ENCODE results near the gene HIBADH. TPM values are rescaled to one million over a fixed set of nuclear protein-coding genes. Genes with fewer than 3 reads are reported as not detected.

Gene HIBADH
- total RNA-seq, 4 donors from 2014 or later, result 18.0 to 74.8 (median 41.2) TPM

DNA sequence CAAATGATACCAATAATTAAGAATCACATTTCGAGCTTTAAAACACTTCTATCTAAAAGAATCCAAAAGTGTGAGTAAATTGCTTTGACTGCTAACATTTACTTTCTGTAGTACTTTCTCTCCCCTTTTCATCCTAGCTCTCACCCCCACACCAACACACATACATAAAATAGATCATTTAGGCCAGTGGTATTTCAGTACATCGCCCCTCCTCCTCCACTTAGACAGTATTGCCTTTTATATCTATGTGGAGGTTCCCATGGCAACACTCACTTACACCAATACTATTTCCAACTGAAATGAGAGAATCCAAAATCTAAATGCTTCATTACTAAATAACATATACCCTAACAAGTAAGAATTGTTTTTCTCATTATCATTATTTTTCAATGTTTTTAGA lies 58.9 kb downstream of the HIBADH start:
- Histone ChIP-seq H3K36me3 (no peaks in the 10 kb centered on the region), H3K27me3 (no peaks in the 10 kb centered on the region), H3K27ac (no peak overlapping the region), H3K9me3 (no peaks in the 10 kb centered on the region), H3K4me3 (no peak overlapping the region), H3K4me1 (peaks cover 0 to 17% (median 9%) of the 10 kb centered on the region in 4 donors)
- TF ChIP-seq POLR2AphosphoS5 (IDR thresholded peaks at IDR 0.05) (no peak), EP300 (IDR thresholded peaks at IDR 0.05; ENCODE audit: low read depth) (no peak), POLR2A (IDR thresholded peaks at IDR 0.05) (no peak)
- TF ChIP-seq, protein P1, sequence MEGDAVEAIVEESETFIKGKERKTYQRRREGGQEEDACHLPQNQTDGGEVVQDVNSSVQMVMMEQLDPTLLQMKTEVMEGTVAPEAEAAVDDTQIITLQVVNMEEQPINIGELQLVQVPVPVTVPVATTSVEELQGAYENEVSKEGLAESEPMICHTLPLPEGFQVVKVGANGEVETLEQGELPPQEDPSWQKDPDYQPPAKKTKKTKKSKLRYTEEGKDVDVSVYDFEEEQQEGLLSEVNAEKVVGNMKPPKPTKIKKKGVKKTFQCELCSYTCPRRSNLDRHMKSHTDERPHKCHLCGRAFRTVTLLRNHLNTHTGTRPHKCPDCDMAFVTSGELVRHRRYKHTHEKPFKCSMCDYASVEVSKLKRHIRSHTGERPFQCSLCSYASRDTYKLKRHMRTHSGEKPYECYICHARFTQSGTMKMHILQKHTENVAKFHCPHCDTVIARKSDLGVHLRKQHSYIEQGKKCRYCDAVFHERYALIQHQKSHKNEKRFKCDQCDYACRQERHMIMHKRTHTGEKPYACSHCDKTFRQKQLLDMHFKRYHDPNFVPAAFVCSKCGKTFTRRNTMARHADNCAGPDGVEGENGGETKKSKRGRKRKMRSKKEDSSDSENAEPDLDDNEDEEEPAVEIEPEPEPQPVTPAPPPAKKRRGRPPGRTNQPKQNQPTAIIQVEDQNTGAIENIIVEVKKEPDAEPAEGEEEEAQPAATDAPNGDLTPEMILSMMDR (IDR thresholded peaks at IDR 0.05), result no peak
- DNase-seq, result no peak
- intact Hi-C loops (cut with DNase I; ENCODE audit: low total_unique reads) (no loop called here), in situ Hi-C loops (cut with MboI; ENCODE audit: low pct_ligation_motif_present in 1 of 4, low pct_unique_long_range_greater_than_20kb in 1 of 4, low sequenced_read_pairs in 3 of 4) (no loop called here)
- WGBS, 2 donors (ENCODE audit: low coverage in 1 of 2), result 93 to 96% methylated on average over 2 of the region's 2 CpGs

DNA sequence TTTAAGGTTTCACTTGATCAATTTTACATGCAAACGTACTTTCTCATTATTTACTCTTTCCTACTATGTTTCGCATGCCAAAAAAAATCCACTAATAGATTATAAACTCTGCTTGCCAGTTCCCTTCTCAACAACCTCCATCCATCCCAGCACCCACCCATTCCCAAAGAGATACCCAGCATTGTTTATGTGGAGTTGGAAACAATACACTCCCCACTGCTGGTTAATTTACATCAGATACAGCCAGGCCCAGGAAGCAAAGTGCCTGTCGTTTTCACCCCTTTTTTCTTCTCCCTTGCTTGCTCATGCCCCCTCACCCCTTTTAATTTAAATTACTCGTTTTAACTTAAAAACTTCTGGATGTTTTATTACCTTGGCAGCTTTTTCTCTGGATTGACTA lies 59.9 kb downstream of the HIBADH start:
- Histone ChIP-seq H3K9me3 (no peaks in the 10 kb centered on the region), H3K27me3 (no peaks in the 10 kb centered on the region), H3K4me3 (no peak overlapping the region), H3K27ac (no peak overlapping the region), H3K36me3 (no peaks in the 10 kb centered on the region), H3K4me1 (peaks cover 0 to 16% (median 9%) of the 10 kb centered on the region in 4 donors)
- DNase-seq, result no peak
- in situ Hi-C loops (cut with MboI; ENCODE audit: low pct_ligation_motif_present in 1 of 4, low pct_unique_long_range_greater_than_20kb in 1 of 4, low sequenced_read_pairs in 3 of 4), result no loop called here
- 55 to 63% methylated on average over 4 of the region's 4 CpGs for WGBS, 2 donors (ENCODE audit: low coverage in 1 of 2)
- TF ChIP-seq EP300 (IDR thresholded peaks at IDR 0.05; ENCODE audit: low read depth) (no peak), POLR2A (IDR thresholded peaks at IDR 0.05) (no peak), POLR2AphosphoS5 (IDR thresholded peaks at IDR 0.05) (no peak)
- TF ChIP-seq, protein P1 (IDR thresholded peaks at IDR 0.05), result no peak
- intact Hi-C loops (cut with DNase I; ENCODE audit: low total_unique reads), result no loop called here

DNA sequence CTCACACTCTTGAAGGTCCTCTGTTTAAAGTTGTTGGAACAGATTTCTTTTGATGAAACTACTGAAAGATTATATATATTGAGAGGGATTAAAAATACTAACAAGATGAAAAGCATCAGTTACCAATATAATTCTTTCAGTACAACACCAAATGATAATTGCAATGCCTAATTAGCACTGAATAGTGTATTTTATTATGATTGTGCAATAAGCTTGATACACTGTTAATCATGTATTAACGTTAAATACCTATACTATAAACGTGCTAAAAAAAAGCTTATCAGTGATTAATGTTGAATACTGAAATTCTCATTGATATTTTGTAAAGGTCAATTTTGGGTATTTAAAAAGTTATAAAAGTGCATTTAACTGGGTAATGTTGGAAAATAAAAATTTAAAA lies 61.5 kb downstream of the HIBADH start:
- intact Hi-C loops (cut with DNase I; ENCODE audit: low total_unique reads) (no loop called here), in situ Hi-C loops (cut with MboI; ENCODE audit: low pct_ligation_motif_present in 1 of 4, low pct_unique_long_range_greater_than_20kb in 1 of 4, low sequenced_read_pairs in 3 of 4) (no loop called here)
- no peaks in the 10 kb centered on the region for H3K36me3 ChIP-seq
- H3K9me3 ChIP-seq, result no peaks in the 10 kb centered on the region
- 85 to 90% methylated on average over 2 of the region's 2 CpGs for WGBS, 2 donors (ENCODE audit: low coverage in 1 of 2)
- no peak for DNase-seq
- no peak overlapping the region for H3K4me3 ChIP-seq
- H3K27me3 ChIP-seq, result no peaks in the 10 kb centered on the region
- TF ChIP-seq, protein P1 (IDR thresholded peaks at IDR 0.05), result no peak
- no peak for TF ChIP-seq POLR2AphosphoS5 (IDR thresholded peaks at IDR 0.05)
- TF ChIP-seq EP300 (IDR thresholded peaks at IDR 0.05; ENCODE audit: low read depth), result no peak
- no peak for TF ChIP-seq POLR2A (IDR thresholded peaks at IDR 0.05)
- H3K27ac ChIP-seq, result no peak overlapping the region
- H3K4me1 ChIP-seq, result peaks cover 0 to 6% (median 3%) of the 10 kb centered on the region in 4 donors

DNA sequence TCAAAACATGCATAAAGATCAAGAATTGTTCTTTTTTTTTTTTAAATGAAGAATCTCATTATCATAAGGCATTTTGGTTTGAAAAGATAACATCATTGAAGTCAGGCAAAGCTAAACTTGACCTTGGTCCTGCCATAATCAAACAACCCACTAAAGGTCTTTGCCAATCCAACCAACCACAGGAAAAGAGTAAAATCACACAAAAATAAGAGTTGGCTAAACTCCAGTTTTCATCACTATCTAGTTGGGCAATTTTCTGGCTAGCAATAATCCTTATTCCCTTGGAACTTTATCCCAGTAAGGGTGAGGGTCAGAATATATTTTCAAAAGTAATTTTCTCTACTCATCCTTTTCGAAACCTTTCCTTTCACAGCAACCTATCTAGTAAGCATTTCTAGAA lies 62.4 kb downstream of the HIBADH start:
- Histone ChIP-seq H3K27me3 (no peaks in the 10 kb centered on the region), H3K36me3 (no peaks in the 10 kb centered on the region), H3K4me3 (no peak overlapping the region), H3K9me3 (no peaks in the 10 kb centered on the region), H3K4me1 (no peaks in the 10 kb centered on the region), H3K27ac (no peak overlapping the region)
- WGBS, 2 donors (ENCODE audit: low coverage in 1 of 2), result 98 to 100% methylated on average over 1 of the region's 1 CpG
- intact Hi-C loops (cut with DNase I; ENCODE audit: low total_unique reads) (no loop called here), in situ Hi-C loops (cut with MboI; ENCODE audit: low pct_ligation_motif_present in 1 of 4, low pct_unique_long_range_greater_than_20kb in 1 of 4, low sequenced_read_pairs in 3 of 4) (no loop called here)
- no peak for DNase-seq
- TF ChIP-seq EP300 (IDR thresholded peaks at IDR 0.05; ENCODE audit: low read depth) (no peak), POLR2A (IDR thresholded peaks at IDR 0.05) (no peak)
- TF ChIP-seq, protein P1 (IDR thresholded peaks at IDR 0.05), result no peak
